Vagina (tissue), 2 donors: ENCODE results near the gene DHDDS. TPM values are rescaled to one million over a fixed set of nuclear protein-coding genes. Genes with fewer than 3 reads are reported as not detected.

Source experiments
- DNase-seq, 2 donors: peaks; one replicate each; pipeline ENCODE4 v3.0.0-alpha.2; 2017; ENCODE audit errors: extremely low spot score in 2 of 2
- H3K27ac ChIP-seq: fragments of 200-600 bp; sonication (generic); one replicate; pipeline ENCODE4 v1.5.1; 2019
- H3K27me3 ChIP-seq: fragments of 200-600 bp; sonication (generic); one replicate; pipeline ENCODE4 v1.5.1; 2019
- H3K36me3 ChIP-seq, 2 donors: fragments of 200-600 bp; sonication (generic); one replicate each; pipeline ENCODE4 v1.5.1; 2017 to 2019
- H3K4me1 ChIP-seq: fragments of 200-600 bp; sonication (generic); one replicate; pipeline ENCODE4 v1.5.1; 2019
- H3K4me3 ChIP-seq, 2 donors: fragments of 200-600 bp; sonication (generic); 1 replicate in 1 of 2; 2 replicates in 1 of 2; pipeline ENCODE4 v1.5.1; 2016 to 2019
- H3K9me3 ChIP-seq: fragments of 200-600 bp; sonication (generic); one replicate; pipeline ENCODE4 v1.5.1; 2019
- CTCF ChIP-seq, 3 experiments: fragments of 450-650 bp in 2 of 3; fragments of 200-600 bp in 1 of 3; sonication (generic) in 1 of 3; IDR thresholded peaks; one replicate each; pipeline ENCODE4 v1.5.1; 2017 to 2019; ENCODE audit warnings: antibody characterized with exemption in 3 of 3, mild to moderate bottlenecking in 2 of 3, moderate library complexity in 2 of 3
- POLR2A ChIP-seq, 2 donors: fragments of 450-650 bp; IDR thresholded peaks; one replicate each; pipeline ENCODE4 v1.6.1; 2017; ENCODE audit warnings: antibody characterized with exemption in 2 of 2, mild to moderate bottlenecking in 2 of 2, moderate library complexity in 2 of 2
- POLR2AphosphoS5 ChIP-seq, 2 donors: sonication (generic); formaldehyde crosslinking; IDR thresholded peaks; one replicate each; pipeline ENCODE4 v1.9.0; 2017; ENCODE audit warnings: antibody characterized with exemption in 2 of 2, mild to moderate bottlenecking in 2 of 2, low read depth in 1 of 2; ENCODE audit not compliant: insufficient read depth in 1 of 2
- intact Hi-C: fragments of 100-400 bp; cut with DNase I; formaldehyde crosslinking; loops from one replicate; pipeline ENCODE4 v1.15.1; 2023
- total RNA-seq: library from RNA; depleted of rRNA; stranded (reverse); fragments of >200 nt; gene quantifications from one replicate; pipeline ENCODE4 v1.2.3, GENCODE V29; 2016

Gene DHDDS
- total RNA-seq, 1 donor from 2014 or later, result 24.8 TPM

GRCh38 chr1:26403656-26404055 is 28.5 kb upstream of the DHDDS start:
- no peaks in the 10 kb centered on the region for H3K27me3 ChIP-seq
- H3K36me3 ChIP-seq, result no peaks in the 10 kb centered on the region
- no peaks in the 10 kb centered on the region for H3K4me1 ChIP-seq
- DNase-seq, result no peak
- intact Hi-C loops, result no loop called here
- no peak for TF ChIP-seq CTCF (IDR thresholded peaks at IDR 0.05)
- no peak for TF ChIP-seq POLR2AphosphoS5 (IDR thresholded peaks at IDR 0.05; ENCODE audit: insufficient read depth in 1 of 2, low read depth in 1 of 2)
- no peak for TF ChIP-seq POLR2A (IDR thresholded peaks at IDR 0.05)
- H3K27ac ChIP-seq, result no peak overlapping the region
- no peaks in the 10 kb centered on the region for H3K9me3 ChIP-seq
- no peak overlapping the region for H3K4me3 ChIP-seq

- intact Hi-C loops, result no loop called here
- no peak overlapping the region for H3K27ac ChIP-seq
- no peaks in the 10 kb centered on the region for H3K4me1 ChIP-seq
- H3K4me3 ChIP-seq, result no peak overlapping the region
- DNase-seq, result no peak
- no peaks in the 10 kb centered on the region for H3K9me3 ChIP-seq
- no peaks in the 10 kb centered on the region for H3K36me3 ChIP-seq
- H3K27me3 ChIP-seq, result no peaks in the 10 kb centered on the region
- TF ChIP-seq POLR2AphosphoS5 (IDR thresholded peaks at IDR 0.05; ENCODE audit: insufficient read depth in 1 of 2, low read depth in 1 of 2), result no peak
Measured at GRCh38 chr1:26404641-26405040, 27.5 kb upstream of the DHDDS start.

- Histone ChIP-seq H3K9me3 (no peaks in the 10 kb centered on the region), H3K4me3 (no peak overlapping the region), H3K27ac (no peak overlapping the region), H3K27me3 (peaks cover 2% of the 10 kb centered on the region), H3K36me3 (no peaks in the 10 kb centered on the region), H3K4me1 (no peaks in the 10 kb centered on the region)
- intact Hi-C loops, result no loop called here
- TF ChIP-seq CTCF (IDR thresholded peaks at IDR 0.05) (no peak), POLR2A (IDR thresholded peaks at IDR 0.05) (no peak)
- no peak for DNase-seq
Measured at GRCh38 chr1:26405281-26405915, 26.7 kb upstream of the DHDDS start.

- TF ChIP-seq POLR2A (IDR thresholded peaks at IDR 0.05), result no peak
- TF ChIP-seq POLR2AphosphoS5 (IDR thresholded peaks at IDR 0.05; ENCODE audit: insufficient read depth in 1 of 2, low read depth in 1 of 2), result no peak
- no peak for TF ChIP-seq CTCF (IDR thresholded peaks at IDR 0.05)
- no peak for DNase-seq
- no peak overlapping the region for H3K4me3 ChIP-seq
Measured at GRCh38 chr1:26408604-26409003, 23.5 kb upstream of the DHDDS start.

GRCh38 chr1:26409191-26409807 is 22.8 kb upstream of the DHDDS start:
- intact Hi-C loops, result no loop called here
- DNase-seq, result no peak
- TF ChIP-seq POLR2A (IDR thresholded peaks at IDR 0.05) (no peak), POLR2AphosphoS5 (IDR thresholded peaks at IDR 0.05; ENCODE audit: insufficient read depth in 1 of 2, low read depth in 1 of 2) (no peak), CTCF (IDR thresholded peaks at IDR 0.05) (no peak)
- Histone ChIP-seq H3K27me3 (peaks cover 23% of the 10 kb centered on the region), H3K4me1 (no peaks in the 10 kb centered on the region), H3K36me3 (no peaks in the 10 kb centered on the region), H3K4me3 (no peak overlapping the region), H3K9me3 (no peaks in the 10 kb centered on the region), H3K27ac (no peak overlapping the region)

More at GRCh38 chr1:26408604-26409003, 23.5 kb upstream of the DHDDS start:
- Histone ChIP-seq H3K36me3 (no peaks in the 10 kb centered on the region), H3K27me3 (peaks cover 23% of the 10 kb centered on the region), H3K9me3 (no peaks in the 10 kb centered on the region), H3K27ac (no peak overlapping the region), H3K4me1 (no peaks in the 10 kb centered on the region)
- intact Hi-C loops, result no loop called here
